Activated CD4-positive, alpha-beta memory T cell treated with anti-CD3 and anti-CD28 coated beads for 36 hours (primary cell): ENCODE measurements around the gene ATP5MC3. TPM values are rescaled to one million over a fixed set of nuclear protein-coding genes. Genes with fewer than 3 reads are reported as not detected.
"Not testable (repeated sequence)": the region's sequence is repeated elsewhere in the genome, so short reads cannot be mapped to it uniquely, and the experiment has no call there.

Experiments used
- CTCF ChIA-PET: fragments of 350-600 bp; sonication (Branson Sonifier 250); formaldehyde crosslinking; loops from one replicate; lab custom pipeline; 2021; ENCODE audit warnings: antibody characterized with exemption, inconsistent platforms; lab: Charles Lee
- POLR2A ChIA-PET: fragments of 350-600 bp; sonication (Branson Sonifier 250); formaldehyde crosslinking; loops from one replicate; lab custom pipeline; 2021; ENCODE audit warnings: antibody characterized with exemption; lab: Charles Lee
- DNase-seq: peaks from one replicate; pipeline ENCODE4 v3.0.0-alpha.2; 2020
- H3K27ac Mint-ChIP-seq: one replicate; pipeline ENCODE4 v1.8.0; 2021; ENCODE audit warnings: mixed read lengths
- H3K27me3 Mint-ChIP-seq: one replicate; pipeline ENCODE4 v1.8.0; 2021; ENCODE audit warnings: mixed read lengths
- H3K36me3 Mint-ChIP-seq: one replicate; pipeline ENCODE4 v1.8.0; 2021; ENCODE audit warnings: mixed read lengths
- H3K4me1 Mint-ChIP-seq: one replicate; pipeline ENCODE4 v1.8.0; 2021; ENCODE audit warnings: low read depth, mixed read lengths
- H3K4me3 Mint-ChIP-seq: one replicate; pipeline ENCODE4 v1.8.0; 2021; ENCODE audit warnings: mild to moderate bottlenecking, mixed read lengths
- H3K9me3 Mint-ChIP-seq: one replicate; pipeline ENCODE4 v1.8.0; 2021; ENCODE audit warnings: mixed read lengths
- intact Hi-C: fragments of 100-400 bp; cut with micrococcal nuclease; formaldehyde crosslinking; loops from one replicate; pipeline ENCODE4 v1.15.1; 2023
- total RNA-seq, 2 experiments: library from RNA; stranded (reverse); gene quantifications; one replicate each; pipeline ENCODE4 v1.2.3, GENCODE V29; 2021

ATP5MC3 gene
- total RNA-seq: 100 to 1,000 TPM; 346 to 347 TPM

GRCh38 chr2:175181104-175181876 is at the start of gene ATP5MC3:
Gene ATP5MC3, minus strand, starts transcription at chr2:175181710. Its CDS starts 317 bp downstream, at chr2:175181393.
- peak; percentile 95 for DNase-seq
- H3K9me3 Mint-ChIP-seq: no peaks in the 10 kb centered on the region
- intact Hi-C loops: loop anchor here (1.0 to 5.0 kb wide), 5 partner anchors 13 to 144 kb away; partner anchors contain the start of gene ATF2
- ChIA-PET POLR2A (interaction anchor here (1.2 to 2.5 kb wide), 2 partner anchors 13 to 15 kb away, joined by 3 to 11 read pairs; partner anchors contain the start of gene ATF2), CTCF (interaction anchor here (0.7 to 1.2 kb wide), 2 partner anchors 23 to 70 kb away, joined by 3 read pairs; no protein-coding TSS in a partner anchor)
- no peaks in the 10 kb centered on the region for H3K27me3 Mint-ChIP-seq
- H3K27ac Mint-ChIP-seq: peak within 1 kb of the TSS; percentile 95
- peaks cover 40% of the 10 kb centered on the region for H3K36me3 Mint-ChIP-seq
- peaks cover 29% of the 10 kb centered on the region for H3K4me1 Mint-ChIP-seq
- H3K4me3 Mint-ChIP-seq: peak within 1 kb of the TSS; percentile 95

DNA sequence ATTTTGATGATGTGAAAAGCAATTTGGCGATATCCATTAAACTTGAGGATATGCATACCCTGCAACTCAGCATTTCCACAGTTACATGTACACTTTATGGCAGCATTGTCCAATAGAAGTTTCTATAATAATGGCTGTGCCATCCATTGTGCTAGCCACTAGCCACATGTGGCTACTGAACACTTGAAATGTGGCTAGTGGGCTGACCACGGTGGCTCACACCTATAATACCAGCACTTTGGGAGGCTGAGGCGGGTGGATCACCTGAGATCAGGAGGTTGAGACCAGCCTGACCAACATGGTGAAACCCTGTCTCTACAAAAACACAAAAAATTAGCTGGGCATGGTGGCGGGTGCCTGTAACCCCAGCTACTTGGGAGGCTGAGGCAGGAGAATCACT is 47.1 kb upstream of the ATP5MC3 start:
- H3K27me3 Mint-ChIP-seq: peaks cover 13% of the 10 kb centered on the region
- POLR2A ChIA-PET, H3K4me3 Mint-ChIP-seq, H3K9me3 Mint-ChIP-seq, H3K36me3 Mint-ChIP-seq, DNase-seq, H3K27ac Mint-ChIP-seq: not testable (repeated sequence)
- intact Hi-C loops: loop anchor here (5.0 kb wide), 3 partner anchors 61 to 476 kb away; partner anchors contain the start of gene ATF2
- H3K4me1 Mint-ChIP-seq: peaks cover 18% of the 10 kb centered on the region
- CTCF ChIA-PET: interaction anchor here (0.6 to 3.3 kb wide), 3 partner anchors 22 to 511 kb away, joined by 3 to 23 read pairs (median 3); no protein-coding TSS in a partner anchor

- H3K4me3 Mint-ChIP-seq: no peak overlapping the region
- no peaks in the 10 kb centered on the region for H3K9me3 Mint-ChIP-seq
- peak; percentile 33 for DNase-seq
- H3K27me3 Mint-ChIP-seq: peaks cover 16% of the 10 kb centered on the region
- intact Hi-C loops: loop anchor here (5.0 kb wide), 3 partner anchors 61 to 476 kb away; partner anchors contain the start of gene ATF2
- H3K27ac Mint-ChIP-seq: peak overlapping the region; percentile 49
- H3K4me1 Mint-ChIP-seq: peaks cover 18% of the 10 kb centered on the region
- no peaks in the 10 kb centered on the region for H3K36me3 Mint-ChIP-seq
- POLR2A ChIA-PET: no interaction called here
- CTCF ChIA-PET: interaction anchor here (0.6 to 3.3 kb wide), 2 partner anchors 23 to 511 kb away, joined by 3 to 23 read pairs; no protein-coding TSS in a partner anchor
Measured at GRCh38 chr2:175228179-175228578, 46.7 kb upstream of the ATP5MC3 start.

GRCh38 chr2:175227393-175227792 is 45.9 kb upstream of the ATP5MC3 start:
- peak overlapping the region; percentile 46 for H3K27ac Mint-ChIP-seq
- no peak overlapping the region for H3K4me3 Mint-ChIP-seq
- DNase-seq: no peak
- H3K36me3 Mint-ChIP-seq: no peaks in the 10 kb centered on the region
- no peaks in the 10 kb centered on the region for H3K9me3 Mint-ChIP-seq
- POLR2A ChIA-PET: no interaction called here
- CTCF ChIA-PET: interaction anchor here (2.2 to 3.3 kb wide), 2 partner anchors 23 to 24 kb away, joined by 7 to 23 read pairs; no protein-coding TSS in a partner anchor
- intact Hi-C loops: loop anchor here (2.0 to 5.0 kb wide), 4 partner anchors 47 to 475 kb away; partner anchors contain the start of genes ATF2 and ATP5MC3
- H3K27me3 Mint-ChIP-seq: peaks cover 21% of the 10 kb centered on the region
- peaks cover 18% of the 10 kb centered on the region for H3K4me1 Mint-ChIP-seq

- Mint-ChIP-seq H3K27me3 (peaks cover 19% of the 10 kb centered on the region), H3K27ac (no peak overlapping the region), H3K36me3 (no peaks in the 10 kb centered on the region), H3K4me3 (no peak overlapping the region), H3K9me3 (no peaks in the 10 kb centered on the region), H3K4me1 (no peaks in the 10 kb centered on the region)
- ChIA-PET CTCF (interaction anchor here (1.1 to 1.5 kb wide), 2 partner anchors 16 to 61 kb away, joined by 5 to 6 read pairs; no protein-coding TSS in a partner anchor), POLR2A (no interaction called here)
- no peak for DNase-seq
- intact Hi-C loops: loop anchor here (5.0 kb wide), 1 partner anchor 37 kb away; no protein-coding TSS in a partner anchor
Measured at GRCh38 chr2:175220075-175220474, 38.6 kb upstream of the ATP5MC3 start.

GRCh38 chr2:175218551-175218950 is 37.0 kb upstream of the ATP5MC3 start:
- DNase-seq: no peak
- no peaks in the 10 kb centered on the region for H3K36me3 Mint-ChIP-seq
- no peak overlapping the region for H3K27ac Mint-ChIP-seq
- POLR2A ChIA-PET: no interaction called here
- H3K4me1 Mint-ChIP-seq: no peaks in the 10 kb centered on the region
- no peaks in the 10 kb centered on the region for H3K9me3 Mint-ChIP-seq
- H3K27me3 Mint-ChIP-seq: peaks cover 16% of the 10 kb centered on the region
- CTCF ChIA-PET: interaction anchor here (1.3 kb wide), 1 partner anchor 33 kb away, joined by 3 read pairs; no protein-coding TSS in a partner anchor
- H3K4me3 Mint-ChIP-seq: no peak overlapping the region
- intact Hi-C loops: no loop called here

DNA sequence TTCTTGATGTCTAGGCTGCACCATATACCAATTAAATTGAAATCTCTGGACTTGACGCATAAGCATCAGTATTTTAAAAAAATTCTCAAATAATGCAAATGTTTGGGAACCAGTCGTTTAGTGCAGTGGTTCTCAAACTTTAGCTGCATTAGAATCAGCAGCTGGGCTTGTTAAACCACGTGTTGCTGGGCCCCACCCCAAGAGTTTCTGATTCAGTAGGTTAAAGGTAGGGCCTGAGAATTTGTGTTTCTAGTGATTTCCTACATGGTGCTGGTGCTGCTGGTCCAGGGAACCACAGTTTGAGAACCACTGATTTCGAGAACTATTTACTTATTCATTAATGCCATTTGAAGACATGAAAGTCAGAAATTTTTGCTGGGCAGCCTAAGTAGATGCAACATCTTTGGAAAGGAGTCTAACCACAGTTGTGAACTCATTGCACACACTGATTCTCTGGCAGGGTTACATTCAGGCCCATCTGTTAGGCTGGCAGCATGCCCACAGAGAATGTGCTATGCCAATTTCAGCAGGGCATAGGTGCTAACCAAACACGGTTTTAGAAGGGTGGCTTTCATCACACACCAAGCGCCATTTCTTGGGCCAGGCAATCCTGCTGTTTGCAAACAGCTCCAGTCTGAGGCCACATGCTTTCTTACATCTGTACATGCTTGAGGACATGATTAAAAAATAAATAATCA is 26.4 kb upstream of the ATP5MC3 start:
- ChIA-PET POLR2A (interaction anchor here (0.6 kb wide), 1 partner anchor 1454 kb away, joined by 4 read pairs; no protein-coding TSS in a partner anchor), CTCF (interaction anchor here (2.1 to 5.8 kb wide), 2 partner anchors 44 to 74 kb away, joined by 12 to 124 read pairs; no protein-coding TSS in a partner anchor)
- peaks cover 11% of the 10 kb centered on the region for H3K27me3 Mint-ChIP-seq
- no peaks in the 10 kb centered on the region for H3K9me3 Mint-ChIP-seq
- peaks cover 6% of the 10 kb centered on the region for H3K4me1 Mint-ChIP-seq
- no peak overlapping the region for H3K27ac Mint-ChIP-seq
- intact Hi-C loops: loop anchor here (10.0 kb wide), 1 partner anchor 887 kb away; the partner anchor contains the start of genes HOXD12 and HOXD13
- no peak for DNase-seq
- no peaks in the 10 kb centered on the region for H3K36me3 Mint-ChIP-seq
- H3K4me3 Mint-ChIP-seq: no peak overlapping the region

DNA sequence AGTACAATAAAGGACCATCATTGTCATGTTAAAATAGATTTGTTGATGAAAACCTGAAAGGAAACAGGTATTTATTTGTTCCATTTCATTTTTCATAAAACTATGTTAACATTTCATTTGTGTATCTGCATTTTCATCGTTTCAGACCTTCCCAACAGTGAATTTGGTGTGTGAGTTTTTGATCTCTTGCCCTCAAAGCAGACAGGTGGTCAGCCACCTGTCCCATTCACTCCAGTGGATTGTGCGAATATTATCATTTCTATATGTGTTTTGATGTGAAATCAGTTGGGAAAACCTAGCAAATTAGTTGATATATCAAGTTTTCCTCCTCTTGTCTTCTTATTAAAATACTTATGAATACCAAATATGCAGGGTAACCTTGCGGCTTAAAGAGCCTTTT is 25.4 kb upstream of the ATP5MC3 start:
- H3K9me3 Mint-ChIP-seq: no peaks in the 10 kb centered on the region
- H3K4me1 Mint-ChIP-seq: peaks cover 6% of the 10 kb centered on the region
- CTCF ChIA-PET: interaction anchor here (0.6 to 5.8 kb wide), 2 partner anchors 75 to 100 kb away, joined by 3 to 124 read pairs; no protein-coding TSS in a partner anchor
- H3K27me3 Mint-ChIP-seq: peaks cover 10% of the 10 kb centered on the region
- H3K4me3 Mint-ChIP-seq: no peak overlapping the region
- no peak overlapping the region for H3K27ac Mint-ChIP-seq
- intact Hi-C loops: loop anchor here (10.0 kb wide), 1 partner anchor 888 kb away; the partner anchor contains the start of genes HOXD12 and HOXD13
- no peak for DNase-seq
- H3K36me3 Mint-ChIP-seq: no peaks in the 10 kb centered on the region
- POLR2A ChIA-PET: interaction anchor here (0.6 kb wide), 1 partner anchor 1455 kb away, joined by 4 read pairs; no protein-coding TSS in a partner anchor

- intact Hi-C loops: loop anchor here (10.0 kb wide), 1 partner anchor 889 kb away; the partner anchor contains the start of genes HOXD12 and HOXD13
- peaks cover 15% of the 10 kb centered on the region for H3K27me3 Mint-ChIP-seq
- peaks cover 6% of the 10 kb centered on the region for H3K4me1 Mint-ChIP-seq
- H3K27ac Mint-ChIP-seq: no peak overlapping the region
- H3K9me3 Mint-ChIP-seq: no peaks in the 10 kb centered on the region
- ChIA-PET CTCF (interaction anchor here (0.7 to 5.8 kb wide), 2 partner anchors 65 to 76 kb away, joined by 3 to 124 read pairs; no protein-coding TSS in a partner anchor), POLR2A (no interaction called here)
- no peak for DNase-seq
- no peaks in the 10 kb centered on the region for H3K36me3 Mint-ChIP-seq
- no peak overlapping the region for H3K4me3 Mint-ChIP-seq
Measured at GRCh38 chr2:175205523-175205922, 24.0 kb upstream of the ATP5MC3 start.

- DNase-seq: peak; percentile 76
- CTCF ChIA-PET: interaction anchor here (0.6 to 5.8 kb wide), 28 partner anchors 10 to 894 kb away, joined by 3 to 124 read pairs (median 4); no protein-coding TSS in a partner anchor
- peaks cover 14% of the 10 kb centered on the region for H3K27me3 Mint-ChIP-seq
- intact Hi-C loops: loop anchor here (1.0 to 10.0 kb wide), 2 partner anchors 78 to 891 kb away; partner anchors contain the start of genes HOXD12 and HOXD13
- no peak overlapping the region for H3K27ac Mint-ChIP-seq
- H3K36me3 Mint-ChIP-seq: no peaks in the 10 kb centered on the region
- H3K4me3 Mint-ChIP-seq: no peak overlapping the region
- peaks cover 6% of the 10 kb centered on the region for H3K4me1 Mint-ChIP-seq
- POLR2A ChIA-PET: interaction anchor here (0.6 kb wide), 2 partner anchors 89 to 1415 kb away, joined by 3 to 4 read pairs; no protein-coding TSS in a partner anchor
- H3K9me3 Mint-ChIP-seq: no peaks in the 10 kb centered on the region
Measured at GRCh38 chr2:175203621-175204496, 22.3 kb upstream of the ATP5MC3 start.
